Natural killer cell (primary cell): ENCODE results near the gene DOK3. TPM values are rescaled to one million over a fixed set of nuclear protein-coding genes. Genes with fewer than 3 reads are reported as not detected.

Source experiments
- ATAC-seq, 3 donors: fragments of 150-1000 bp in 2 of 3; fragments of 200-7000 bp in 1 of 3; cut with Tn5 transposase; 1 replicate in 1 of 3; 2 replicates in 2 of 3; pipeline ENCODE4 v1.10.0; 2021; ENCODE audit warnings: mild to moderate bottlenecking in 2 of 3, moderate library complexity in 2 of 3
- DNase-seq, 2 donors: peaks; one replicate each; pipeline versions ENCODE4 v3.0.0 to v3.0.0-alpha.2; 2013 to 2021; ENCODE audit warnings: mixed read lengths in 1 of 2
- H3K27ac ChIP-seq: one replicate; pipeline ENCODE4 v1.5.1; 2013; ENCODE audit warnings: mild to moderate bottlenecking, low read length
- H3K27me3 ChIP-seq: one replicate; pipeline ENCODE4 v1.6.1; 2013; ENCODE audit warnings: low read length; ENCODE audit not compliant: control insufficient read depth, insufficient read depth
- H3K36me3 ChIP-seq: one replicate; pipeline ENCODE4 v1.6.1; 2013; ENCODE audit warnings: low read length; ENCODE audit not compliant: control insufficient read depth, insufficient read depth
- H3K4me1 ChIP-seq: one replicate; pipeline ENCODE4 v1.6.1; 2013; ENCODE audit warnings: low read length; ENCODE audit not compliant: control insufficient read depth, insufficient read depth
- H3K4me3 ChIP-seq: one replicate; pipeline ENCODE4 v1.5.1; 2013; ENCODE audit warnings: low read length
- H3K9me3 ChIP-seq: one replicate; pipeline ENCODE4 v1.6.1; 2013; ENCODE audit warnings: low read length; ENCODE audit not compliant: control insufficient read depth, insufficient read depth
- H3K27ac Mint-ChIP-seq, 2 donors: one replicate each; pipeline ENCODE4 v1.8.0; 2022; ENCODE audit warnings: mild to moderate bottlenecking in 2 of 2, mixed read lengths in 2 of 2, moderate library complexity in 1 of 2
- H3K27me3 Mint-ChIP-seq, 2 donors: one replicate each; pipeline ENCODE4 v1.8.0; 2022; ENCODE audit warnings: low read depth in 2 of 2, mixed read lengths in 2 of 2
- H3K36me3 Mint-ChIP-seq: one replicate; pipeline ENCODE4 v1.8.0; 2022; ENCODE audit warnings: mixed read lengths
- H3K4me1 Mint-ChIP-seq, 2 donors: one replicate each; pipeline ENCODE4 v1.8.0; 2022; ENCODE audit warnings: mixed read lengths in 2 of 2
- H3K4me3 Mint-ChIP-seq: one replicate; pipeline ENCODE4 v1.8.0; 2022; ENCODE audit warnings: mild to moderate bottlenecking, moderate library complexity, mixed read lengths
- H3K9me3 Mint-ChIP-seq, 2 donors: one replicate each; pipeline ENCODE4 v1.8.0; 2022; ENCODE audit warnings: mixed read lengths in 2 of 2
- CTCF ChIP-seq: fragments of 200-600 bp; IDR thresholded peaks from one replicate; pipeline ENCODE4 v1.8.0; 2022; ENCODE audit warnings: antibody characterized with exemption
- WGBS: methylation state at CpG from one replicate; pipeline ENCODE4 v1.1.7; 2013; ENCODE audit warnings: missing lambda C conversion rate; ENCODE audit not compliant: insufficient coverage; 5-methylcytosine and 5-hydroxymethylcytosine counted together
- intact Hi-C: fragments of 100-400 bp; cut with micrococcal nuclease; formaldehyde crosslinking; loops from one replicate; pipeline ENCODE4 v1.14.2; 2022
- total RNA-seq, 4 donors: library from RNA; stranded (reverse); fragments of 120-200 nt in 1 of 4; gene quantifications; one replicate each; pipeline versions ENCODE4 v1.2.3 to v1.2.4, GENCODE V29; 2013 to 2022

DOK3 gene
- total RNA-seq, 3 donors from 2014 or later (not counting 1 experiment from before 2014, with no cell fraction given) = 3.5 to 19.8 (median 9.1) TPM

- Histone ChIP-seq H3K9me3 (no peaks in the 10 kb centered on the region), H3K36me3 (no peaks in the 10 kb centered on the region), H3K27ac (no peak overlapping the region), H3K4me1 (peaks cover 63% of the 10 kb centered on the region), H3K4me3 (no peak overlapping the region), H3K27me3 (peaks cover 5% of the 10 kb centered on the region)
- no peak for TF ChIP-seq CTCF
- Mint-ChIP-seq H3K4me1 (peaks cover 18 to 55% of the 10 kb centered on the region in 2 donors), H3K4me3 (peak overlapping the region; percentile 69), H3K9me3 (no peaks in the 10 kb centered on the region), H3K27ac (peak overlapping the region in 1 of 2 donors; percentile 14), H3K36me3 (no peaks in the 10 kb centered on the region), H3K27me3 (peaks cover 10 to 14% of the 10 kb centered on the region in 2 donors)
- 81% methylated on average over 12 of the region's 12 CpGs for WGBS
- ATAC-seq (no peak), DNase-seq (peak in 1 of 2 donors; percentile 26)
- intact Hi-C loops = loop anchor here (10.0 kb wide), 1 partner anchor 381 kb away; no protein-coding TSS in a partner anchor
Observed at GRCh38 chr5:177496070-177496726, 13.4 kb downstream of the DOK3 start.

- Histone ChIP-seq H3K27me3 (peaks cover 5% of the 10 kb centered on the region), H3K4me1 (peaks cover 56% of the 10 kb centered on the region)
Observed at GRCh38 chr5:177495243-177496060, 14.2 kb downstream of the DOK3 start.

GRCh38 chr5:177494346-177495195 lies 15.1 kb downstream of the DOK3 start:
- H3K4me3 Mint-ChIP-seq = no peak overlapping the region
- peaks cover 8 to 10% of the 10 kb centered on the region in 2 donors for H3K27me3 Mint-ChIP-seq
- 68% methylated on average over 11 of the region's 11 CpGs for WGBS
- no peaks in the 10 kb centered on the region for H3K36me3 Mint-ChIP-seq
- Histone ChIP-seq H3K4me1 (peaks cover 56% of the 10 kb centered on the region), H3K4me3 (no peak overlapping the region), H3K9me3 (no peaks in the 10 kb centered on the region), H3K27me3 (peaks cover 5% of the 10 kb centered on the region), H3K27ac (no peak overlapping the region), H3K36me3 (no peaks in the 10 kb centered on the region)
- no peaks in the 10 kb centered on the region for H3K9me3 Mint-ChIP-seq
- no peak for DNase-seq
- intact Hi-C loops = loop anchor here (10.0 kb wide), 1 partner anchor 380 kb away; no protein-coding TSS in a partner anchor
- peak in 2 of 3 donors; percentile 6 to 59 for ATAC-seq
- TF ChIP-seq CTCF = no peak
- peak overlapping the region in 1 of 2 donors; percentile 80 for H3K27ac Mint-ChIP-seq
- peaks cover 14 to 51% of the 10 kb centered on the region in 2 donors for H3K4me1 Mint-ChIP-seq

More at GRCh38 chr5:177495243-177496060, 14.2 kb downstream of the DOK3 start:
- peaks cover 10 to 14% of the 10 kb centered on the region in 2 donors for H3K27me3 Mint-ChIP-seq
- no peak overlapping the region for H3K4me3 Mint-ChIP-seq
- peak overlapping the region in 1 of 2 donors; percentile 14 for H3K27ac Mint-ChIP-seq
- no peak for ATAC-seq
- Histone ChIP-seq H3K9me3 (no peaks in the 10 kb centered on the region), H3K4me3 (no peak overlapping the region), H3K27ac (no peak overlapping the region), H3K36me3 (no peaks in the 10 kb centered on the region)
- 82% methylated on average over 14 of the region's 14 CpGs for WGBS
- intact Hi-C loops = loop anchor here (10.0 kb wide), 1 partner anchor 381 kb away; no protein-coding TSS in a partner anchor
- H3K36me3 Mint-ChIP-seq = no peaks in the 10 kb centered on the region
- H3K4me1 Mint-ChIP-seq = peaks cover 15 to 50% of the 10 kb centered on the region in 2 donors
- H3K9me3 Mint-ChIP-seq = no peaks in the 10 kb centered on the region
- no peak for DNase-seq
- no peak for TF ChIP-seq CTCF
